Natural killer cell (primary cell): Measurements from ENCODE around the gene LYZL1. TPM values are rescaled to one million over a fixed set of nuclear protein-coding genes. Genes with fewer than 3 reads are reported as not detected.
"Not testable (repeated sequence)": the region's sequence is repeated elsewhere in the genome, so short reads cannot be mapped to it uniquely, and the experiment has no call there.

ENCODE experiments used
- ATAC-seq, 3 donors: fragments of 150-1000 bp in 2 of 3; fragments of 200-7000 bp in 1 of 3; cut with Tn5 transposase; 1 replicate in 1 of 3; 2 replicates in 2 of 3; pipeline ENCODE4 v1.10.0; 2021; ENCODE audit warnings: mild to moderate bottlenecking in 2 of 3, moderate library complexity in 2 of 3
- DNase-seq, 2 donors: peaks; one replicate each; pipeline versions ENCODE4 v3.0.0 to v3.0.0-alpha.2; 2013 to 2021; ENCODE audit warnings: mixed read lengths in 1 of 2
- H3K27ac ChIP-seq: one replicate; pipeline ENCODE4 v1.5.1; 2013; ENCODE audit warnings: mild to moderate bottlenecking, low read length
- H3K27me3 ChIP-seq: one replicate; pipeline ENCODE4 v1.6.1; 2013; ENCODE audit warnings: low read length; ENCODE audit not compliant: control insufficient read depth, insufficient read depth
- H3K36me3 ChIP-seq: one replicate; pipeline ENCODE4 v1.6.1; 2013; ENCODE audit warnings: low read length; ENCODE audit not compliant: control insufficient read depth, insufficient read depth
- H3K4me1 ChIP-seq: one replicate; pipeline ENCODE4 v1.6.1; 2013; ENCODE audit warnings: low read length; ENCODE audit not compliant: control insufficient read depth, insufficient read depth
- H3K4me3 ChIP-seq: one replicate; pipeline ENCODE4 v1.5.1; 2013; ENCODE audit warnings: low read length
- H3K9me3 ChIP-seq: one replicate; pipeline ENCODE4 v1.6.1; 2013; ENCODE audit warnings: low read length; ENCODE audit not compliant: control insufficient read depth, insufficient read depth
- H3K27ac Mint-ChIP-seq, 2 donors: one replicate each; pipeline ENCODE4 v1.8.0; 2022; ENCODE audit warnings: mild to moderate bottlenecking in 2 of 2, mixed read lengths in 2 of 2, moderate library complexity in 1 of 2
- H3K27me3 Mint-ChIP-seq, 2 donors: one replicate each; pipeline ENCODE4 v1.8.0; 2022; ENCODE audit warnings: low read depth in 2 of 2, mixed read lengths in 2 of 2
- H3K36me3 Mint-ChIP-seq: one replicate; pipeline ENCODE4 v1.8.0; 2022; ENCODE audit warnings: mixed read lengths
- H3K4me1 Mint-ChIP-seq, 2 donors: one replicate each; pipeline ENCODE4 v1.8.0; 2022; ENCODE audit warnings: mixed read lengths in 2 of 2
- H3K4me3 Mint-ChIP-seq: one replicate; pipeline ENCODE4 v1.8.0; 2022; ENCODE audit warnings: mild to moderate bottlenecking, moderate library complexity, mixed read lengths
- H3K9me3 Mint-ChIP-seq, 2 donors: one replicate each; pipeline ENCODE4 v1.8.0; 2022; ENCODE audit warnings: mixed read lengths in 2 of 2
- CTCF ChIP-seq: fragments of 200-600 bp; IDR thresholded peaks from one replicate; pipeline ENCODE4 v1.8.0; 2022; ENCODE audit warnings: antibody characterized with exemption
- WGBS: methylation state at CpG from one replicate; pipeline ENCODE4 v1.1.7; 2013; ENCODE audit warnings: missing lambda C conversion rate; ENCODE audit not compliant: insufficient coverage; 5-methylcytosine and 5-hydroxymethylcytosine counted together
- intact Hi-C: fragments of 100-400 bp; cut with micrococcal nuclease; formaldehyde crosslinking; loops from one replicate; pipeline ENCODE4 v1.14.2; 2022
- total RNA-seq, 4 donors: library from RNA; stranded (reverse); fragments of 120-200 nt in 1 of 4; gene quantifications; one replicate each; pipeline versions ENCODE4 v1.2.3 to v1.2.4, GENCODE V29; 2013 to 2022

Gene LYZL1
- total RNA-seq, 3 donors from 2014 or later (not counting 1 experiment from before 2014, with no cell fraction given), result not detected

GRCh38 chr10:29279779-29280487, 8.9 kb upstream of the LYZL1 start:
- no peak overlapping the region for H3K4me3 ChIP-seq
- no peaks in the 10 kb centered on the region for H3K9me3 ChIP-seq
- Mint-ChIP-seq H3K4me1 (no peaks in the 10 kb centered on the region), H3K4me3 (no peak overlapping the region), H3K27me3 (peaks cover 3 to 12% of the 10 kb centered on the region in 2 donors), H3K36me3 (no peaks in the 10 kb centered on the region), H3K9me3 (no peaks in the 10 kb centered on the region), H3K27ac (no peak overlapping the region)
- intact Hi-C loops, result no loop called here
- H3K27me3 ChIP-seq, result no peaks in the 10 kb centered on the region
- H3K27ac ChIP-seq, result no peak overlapping the region
- no peak for TF ChIP-seq CTCF
- WGBS, result 90% methylated on average over 10 of the region's 12 CpGs
- no peaks in the 10 kb centered on the region for H3K36me3 ChIP-seq
- DNase-seq (no peak), ATAC-seq (no peak)
- no peaks in the 10 kb centered on the region for H3K4me1 ChIP-seq

DNA sequence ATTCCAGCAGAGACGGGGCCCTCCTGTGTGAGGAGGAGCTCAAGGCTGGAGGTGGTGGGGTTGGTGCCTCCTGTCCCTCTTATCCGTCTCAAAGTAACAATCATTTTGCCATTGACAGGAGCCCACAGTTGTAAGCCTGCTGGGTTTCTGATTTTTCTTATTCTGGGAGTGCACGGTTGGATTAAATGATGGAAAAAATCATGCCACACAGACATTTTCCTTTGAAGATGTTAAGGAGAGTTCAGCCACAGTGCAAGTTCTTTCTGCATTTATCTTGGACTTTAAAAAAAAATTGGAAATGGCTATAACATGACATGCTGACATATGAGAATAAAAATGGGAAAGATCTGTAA, 8.4 kb upstream of the LYZL1 start:
- no peaks in the 10 kb centered on the region for H3K9me3 Mint-ChIP-seq
- H3K4me1 Mint-ChIP-seq, result no peaks in the 10 kb centered on the region
- ATAC-seq (no peak), DNase-seq (no peak)
- Histone ChIP-seq H3K9me3 (no peaks in the 10 kb centered on the region), H3K36me3 (no peaks in the 10 kb centered on the region), H3K27me3 (no peaks in the 10 kb centered on the region), H3K4me3 (no peak overlapping the region), H3K4me1 (no peaks in the 10 kb centered on the region), H3K27ac (no peak overlapping the region)
- H3K36me3 Mint-ChIP-seq, result no peaks in the 10 kb centered on the region
- no peak overlapping the region for H3K4me3 Mint-ChIP-seq
- H3K27ac Mint-ChIP-seq, result no peak overlapping the region
- peaks cover 3 to 17% of the 10 kb centered on the region in 2 donors for H3K27me3 Mint-ChIP-seq
- intact Hi-C loops, result no loop called here
- TF ChIP-seq CTCF, result no peak
- WGBS, result 100% methylated on average over 3 of the region's 3 CpGs

- ATAC-seq (no peak), DNase-seq (no peak)
- Mint-ChIP-seq H3K27me3 (peaks cover 7 to 41% of the 10 kb centered on the region in 2 donors), H3K4me3 (no peak overlapping the region), H3K27ac (no peak overlapping the region), H3K36me3 (no peaks in the 10 kb centered on the region), H3K9me3 (no peaks in the 10 kb centered on the region), H3K4me1 (no peaks in the 10 kb centered on the region)
- Histone ChIP-seq H3K9me3 (no peaks in the 10 kb centered on the region), H3K27ac (no peak overlapping the region), H3K4me3 (no peak overlapping the region), H3K27me3 (no peaks in the 10 kb centered on the region), H3K36me3 (no peaks in the 10 kb centered on the region), H3K4me1 (no peaks in the 10 kb centered on the region)
- WGBS, result 91% methylated on average over 4 of the region's 4 CpGs
- TF ChIP-seq CTCF, result no peak
- intact Hi-C loops, result no loop called here
Observed at GRCh38 chr10:29285624-29286051, 3.2 kb upstream of the LYZL1 start.

- Mint-ChIP-seq H3K27me3 (peaks cover 11 to 48% of the 10 kb centered on the region in 2 donors), H3K4me1 (no peaks in the 10 kb centered on the region), H3K4me3 (no peak overlapping the region), H3K9me3 (no peaks in the 10 kb centered on the region), H3K36me3 (no peaks in the 10 kb centered on the region), H3K27ac (no peak overlapping the region)
- ATAC-seq, result no peak
- no peaks in the 10 kb centered on the region for H3K27me3 ChIP-seq
- 80% methylated on average over 1 of the region's 4 CpGs for WGBS
- no peaks in the 10 kb centered on the region for H3K9me3 ChIP-seq
- intact Hi-C loops, result no loop called here
- no peak for TF ChIP-seq CTCF
- H3K4me3 ChIP-seq, result no peak overlapping the region
- no peak overlapping the region for H3K27ac ChIP-seq
- H3K36me3 ChIP-seq, result no peaks in the 10 kb centered on the region
- no peak for DNase-seq
- H3K4me1 ChIP-seq, result no peaks in the 10 kb centered on the region
Observed at GRCh38 chr10:29287635-29288034, 1.2 kb upstream of the LYZL1 start.

DNA sequence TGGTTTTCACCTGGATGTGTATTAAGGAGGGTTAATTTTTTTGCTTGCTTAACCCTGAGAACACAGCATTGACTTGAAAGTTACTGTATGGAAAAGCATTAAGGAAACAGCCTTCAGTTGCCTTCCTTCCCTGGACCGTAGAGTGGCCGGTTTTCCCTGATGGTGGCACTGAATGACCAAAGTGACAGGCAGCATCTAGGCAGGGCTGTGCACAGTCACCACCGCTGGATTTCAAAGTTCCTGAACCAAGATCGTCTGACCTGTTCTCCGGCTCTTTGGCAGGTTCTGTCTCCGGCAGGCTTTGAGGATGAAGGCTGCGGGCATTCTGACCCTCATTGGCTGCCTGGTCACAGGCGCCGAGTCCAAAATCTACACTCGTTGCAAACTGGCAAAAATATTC, 2.7 kb downstream of the LYZL1 start:
- H3K4me1 ChIP-seq, H3K27ac Mint-ChIP-seq, H3K4me3 ChIP-seq, intact Hi-C loops, H3K36me3 Mint-ChIP-seq, H3K27me3 ChIP-seq, ATAC-seq, H3K36me3 ChIP-seq, H3K4me1 Mint-ChIP-seq, H3K4me3 Mint-ChIP-seq, H3K9me3 Mint-ChIP-seq, DNase-seq, H3K27ac ChIP-seq, H3K9me3 ChIP-seq: not testable (repeated sequence)
- peaks cover 20 to 41% of the 10 kb centered on the region in 2 donors for H3K27me3 Mint-ChIP-seq
- WGBS, result 91% methylated on average over 3 of the region's 10 CpGs
